ENCODE results near the gene PIK3C2A. TPM values are rescaled to one million over a fixed set of nuclear protein-coding genes. Genes with fewer than 3 reads are reported as not detected.
A peak's percentile ranks its signal among the peaks of the same experiment; 100 is the strongest.
"Not testable (repeated sequence)": the region's sequence is repeated elsewhere in the genome, so short reads cannot be mapped to it uniquely, and the experiment has no call there.

PIK3C2A gene, protein sequence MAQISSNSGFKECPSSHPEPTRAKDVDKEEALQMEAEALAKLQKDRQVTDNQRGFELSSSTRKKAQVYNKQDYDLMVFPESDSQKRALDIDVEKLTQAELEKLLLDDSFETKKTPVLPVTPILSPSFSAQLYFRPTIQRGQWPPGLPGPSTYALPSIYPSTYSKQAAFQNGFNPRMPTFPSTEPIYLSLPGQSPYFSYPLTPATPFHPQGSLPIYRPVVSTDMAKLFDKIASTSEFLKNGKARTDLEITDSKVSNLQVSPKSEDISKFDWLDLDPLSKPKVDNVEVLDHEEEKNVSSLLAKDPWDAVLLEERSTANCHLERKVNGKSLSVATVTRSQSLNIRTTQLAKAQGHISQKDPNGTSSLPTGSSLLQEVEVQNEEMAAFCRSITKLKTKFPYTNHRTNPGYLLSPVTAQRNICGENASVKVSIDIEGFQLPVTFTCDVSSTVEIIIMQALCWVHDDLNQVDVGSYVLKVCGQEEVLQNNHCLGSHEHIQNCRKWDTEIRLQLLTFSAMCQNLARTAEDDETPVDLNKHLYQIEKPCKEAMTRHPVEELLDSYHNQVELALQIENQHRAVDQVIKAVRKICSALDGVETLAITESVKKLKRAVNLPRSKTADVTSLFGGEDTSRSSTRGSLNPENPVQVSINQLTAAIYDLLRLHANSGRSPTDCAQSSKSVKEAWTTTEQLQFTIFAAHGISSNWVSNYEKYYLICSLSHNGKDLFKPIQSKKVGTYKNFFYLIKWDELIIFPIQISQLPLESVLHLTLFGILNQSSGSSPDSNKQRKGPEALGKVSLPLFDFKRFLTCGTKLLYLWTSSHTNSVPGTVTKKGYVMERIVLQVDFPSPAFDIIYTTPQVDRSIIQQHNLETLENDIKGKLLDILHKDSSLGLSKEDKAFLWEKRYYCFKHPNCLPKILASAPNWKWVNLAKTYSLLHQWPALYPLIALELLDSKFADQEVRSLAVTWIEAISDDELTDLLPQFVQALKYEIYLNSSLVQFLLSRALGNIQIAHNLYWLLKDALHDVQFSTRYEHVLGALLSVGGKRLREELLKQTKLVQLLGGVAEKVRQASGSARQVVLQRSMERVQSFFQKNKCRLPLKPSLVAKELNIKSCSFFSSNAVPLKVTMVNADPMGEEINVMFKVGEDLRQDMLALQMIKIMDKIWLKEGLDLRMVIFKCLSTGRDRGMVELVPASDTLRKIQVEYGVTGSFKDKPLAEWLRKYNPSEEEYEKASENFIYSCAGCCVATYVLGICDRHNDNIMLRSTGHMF (N-terminal part only)
- 19.3 TPM for total RNA-seq

GRCh38 chr11:17207317-17208256 lies at the start of gene PIK3C2A:
Gene PIK3C2A (minus strand): TSS chr11:17207986. CDS start chr11:17169741, 38,245 bp downstream.
- no peaks in the 10 kb centered on the region for H3K9me3 ChIP-seq (ENCODE audit: control insufficient read depth in 3 of 3, low read length in 3 of 3)
- peak within 1 kb of the TSS; percentile 93 to 98 (median 97) for H3K9ac ChIP-seq (ENCODE audit: low read depth in 1 of 3, low read length in 3 of 3)
- H3K27ac ChIP-seq (ENCODE audit: low read depth, low read length): peak within 1 kb of the TSS; percentile 98
- peaks cover 8 to 21% (median 17%) of the 10 kb centered on the region in 3 donors for H3K4me1 ChIP-seq (ENCODE audit: control insufficient read depth in 3 of 3, insufficient read depth in 3 of 3, low read length in 3 of 3)
- H3K27me3 ChIP-seq (ENCODE audit: control insufficient read depth in 3 of 3, insufficient read depth in 3 of 3, low read length in 3 of 3): no peaks in the 10 kb centered on the region
- peak within 1 kb of the TSS; percentile 85 to 90 (median 85) for H3K4me3 ChIP-seq (ENCODE audit: low read length in 3 of 3)
- H3K36me3 ChIP-seq (ENCODE audit: control insufficient read depth in 3 of 3, insufficient read depth in 3 of 3, low read length in 3 of 3): peaks cover 0 to 1% (median 0%) of the 10 kb centered on the region in 3 donors

DNA sequence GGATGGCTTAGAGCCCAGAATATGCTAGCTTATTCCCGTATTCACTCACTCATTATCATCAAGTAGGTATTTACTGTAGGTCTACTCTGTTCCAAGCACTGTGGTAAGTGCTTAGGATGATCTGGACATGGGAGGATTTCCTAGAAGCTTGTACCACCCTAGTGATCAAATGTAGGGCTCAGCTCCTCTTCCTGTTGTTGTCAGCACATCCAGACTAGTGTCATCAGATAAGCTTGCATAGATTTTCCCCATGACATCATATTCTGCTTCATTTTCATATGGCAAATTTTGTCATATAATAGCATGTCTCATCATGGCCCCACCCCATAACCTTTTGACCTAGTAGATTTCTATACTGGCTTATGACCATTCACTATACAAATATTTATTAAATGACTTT lies 49.4 kb upstream of the PIK3C2A start:
- H3K27ac ChIP-seq (ENCODE audit: low read depth, low read length): no peak overlapping the region

GRCh38 chr11:17256512-17256911 lies 48.7 kb upstream of the PIK3C2A start:
- no peaks in the 10 kb centered on the region for H3K36me3 ChIP-seq (ENCODE audit: control insufficient read depth in 3 of 3, insufficient read depth in 3 of 3, low read length in 3 of 3)
- H3K27ac ChIP-seq (ENCODE audit: low read depth, low read length): no peak overlapping the region
- no peak overlapping the region for H3K4me3 ChIP-seq (ENCODE audit: low read length in 3 of 3)
- no peak overlapping the region for H3K9ac ChIP-seq (ENCODE audit: low read depth in 1 of 3, low read length in 3 of 3)
- no peaks in the 10 kb centered on the region for H3K9me3 ChIP-seq (ENCODE audit: control insufficient read depth in 3 of 3, low read length in 3 of 3)
- no peaks in the 10 kb centered on the region for H3K27me3 ChIP-seq (ENCODE audit: control insufficient read depth in 3 of 3, insufficient read depth in 3 of 3, low read length in 3 of 3)
- no peaks in the 10 kb centered on the region for H3K4me1 ChIP-seq (ENCODE audit: control insufficient read depth in 3 of 3, insufficient read depth in 3 of 3, low read length in 3 of 3)

More for the DNA sequence above, 49.4 kb upstream of the PIK3C2A start:
- Histone ChIP-seq H3K4me3 (ENCODE audit: low read length in 3 of 3) (no peak overlapping the region), H3K36me3 (ENCODE audit: control insufficient read depth in 3 of 3, insufficient read depth in 3 of 3, low read length in 3 of 3) (no peaks in the 10 kb centered on the region), H3K9ac (ENCODE audit: low read depth in 1 of 3, low read length in 3 of 3) (no peak overlapping the region), H3K27me3 (ENCODE audit: control insufficient read depth in 3 of 3, insufficient read depth in 3 of 3, low read length in 3 of 3) (no peaks in the 10 kb centered on the region), H3K9me3 (ENCODE audit: control insufficient read depth in 3 of 3, low read length in 3 of 3) (no peaks in the 10 kb centered on the region), H3K4me1 (ENCODE audit: control insufficient read depth in 3 of 3, insufficient read depth in 3 of 3, low read length in 3 of 3) (no peaks in the 10 kb centered on the region)

- H3K27me3 ChIP-seq (ENCODE audit: control insufficient read depth in 3 of 3, insufficient read depth in 3 of 3, low read length in 3 of 3): no peaks in the 10 kb centered on the region
- no peak overlapping the region for H3K4me3 ChIP-seq (ENCODE audit: low read length in 3 of 3)
- H3K9ac ChIP-seq (ENCODE audit: low read depth in 1 of 3, low read length in 3 of 3): no peak overlapping the region
- H3K27ac ChIP-seq (ENCODE audit: low read depth, low read length): no peak overlapping the region
- no peaks in the 10 kb centered on the region for H3K36me3 ChIP-seq (ENCODE audit: control insufficient read depth in 3 of 3, insufficient read depth in 3 of 3, low read length in 3 of 3)
- H3K9me3 ChIP-seq (ENCODE audit: control insufficient read depth in 3 of 3, low read length in 3 of 3): no peaks in the 10 kb centered on the region
- H3K4me1 ChIP-seq (ENCODE audit: control insufficient read depth in 3 of 3, insufficient read depth in 3 of 3, low read length in 3 of 3): no peaks in the 10 kb centered on the region
Observed at GRCh38 chr11:17252704-17253103, 44.9 kb upstream of the PIK3C2A start.

DNA sequence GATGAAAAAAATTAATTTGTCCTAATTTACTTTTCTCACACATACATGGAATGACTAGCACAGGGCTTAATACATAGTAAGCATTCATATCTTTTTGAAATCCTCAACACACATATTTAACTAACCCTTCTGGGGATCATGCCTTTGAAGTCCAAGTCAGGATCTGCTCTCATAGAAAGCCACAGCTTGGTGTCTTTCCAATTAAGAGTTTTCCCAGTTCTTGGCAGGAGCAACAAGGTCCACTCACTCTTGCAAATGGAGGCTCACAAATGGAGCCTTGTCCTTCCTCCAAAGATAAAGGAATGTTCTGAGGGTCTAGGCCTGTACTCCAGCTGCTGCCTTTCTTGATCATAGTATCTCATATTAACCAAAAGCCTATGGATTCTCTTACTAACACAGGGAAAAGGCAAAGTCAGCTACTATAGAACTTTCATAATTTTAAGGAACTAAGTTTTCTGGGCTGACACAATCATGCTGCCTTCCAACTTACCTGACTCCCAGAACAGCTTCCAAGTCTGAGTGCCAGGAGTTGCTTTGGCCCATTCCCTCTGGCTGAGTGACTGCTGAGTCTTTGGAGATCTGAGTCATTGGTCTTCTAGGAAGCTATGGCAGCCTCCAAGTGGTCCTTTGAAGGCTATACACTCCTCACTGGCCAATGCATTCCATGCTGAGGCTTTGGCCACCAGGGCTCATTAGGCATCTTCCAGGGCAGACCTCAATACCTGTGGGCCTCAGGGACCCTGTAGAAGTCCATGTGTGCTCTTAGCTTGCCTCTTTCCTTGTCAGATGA lies 43.0 kb upstream of the PIK3C2A start:
- Histone ChIP-seq H3K36me3 (ENCODE audit: control insufficient read depth in 3 of 3, insufficient read depth in 3 of 3, low read length in 3 of 3) (no peaks in the 10 kb centered on the region), H3K4me1 (ENCODE audit: control insufficient read depth in 3 of 3, insufficient read depth in 3 of 3, low read length in 3 of 3) (no peaks in the 10 kb centered on the region), H3K9me3 (ENCODE audit: control insufficient read depth in 3 of 3, low read length in 3 of 3) (no peaks in the 10 kb centered on the region), H3K27ac (ENCODE audit: low read depth, low read length) (no peak overlapping the region), H3K27me3 (ENCODE audit: control insufficient read depth in 3 of 3, insufficient read depth in 3 of 3, low read length in 3 of 3) (no peaks in the 10 kb centered on the region), H3K9ac (ENCODE audit: low read depth in 1 of 3, low read length in 3 of 3) (no peak overlapping the region), H3K4me3 (ENCODE audit: low read length in 3 of 3) (no peak overlapping the region)

GRCh38 chr11:17244046-17244445 lies 36.3 kb upstream of the PIK3C2A start:
- no peak overlapping the region for H3K27ac ChIP-seq (ENCODE audit: low read depth, low read length)
- H3K9ac ChIP-seq (ENCODE audit: low read depth in 1 of 3, low read length in 3 of 3): no peak overlapping the region
- H3K36me3 ChIP-seq (ENCODE audit: control insufficient read depth in 3 of 3, insufficient read depth in 3 of 3, low read length in 3 of 3): no peaks in the 10 kb centered on the region
- no peak overlapping the region for H3K4me3 ChIP-seq (ENCODE audit: low read length in 3 of 3)
- no peaks in the 10 kb centered on the region for H3K4me1 ChIP-seq (ENCODE audit: control insufficient read depth in 3 of 3, insufficient read depth in 3 of 3, low read length in 3 of 3)
- H3K9me3 ChIP-seq (ENCODE audit: control insufficient read depth in 3 of 3, low read length in 3 of 3): no peaks in the 10 kb centered on the region
- H3K27me3 ChIP-seq (ENCODE audit: control insufficient read depth in 3 of 3, insufficient read depth in 3 of 3, low read length in 3 of 3): no peaks in the 10 kb centered on the region

GRCh38 chr11:17242954-17243353 lies 35.2 kb upstream of the PIK3C2A start:
- not testable (repeated sequence) for H3K4me1 ChIP-seq (ENCODE audit: control insufficient read depth in 3 of 3, insufficient read depth in 3 of 3, low read length in 3 of 3); H3K27ac ChIP-seq (ENCODE audit: low read depth, low read length); H3K36me3 ChIP-seq (ENCODE audit: control insufficient read depth in 3 of 3, insufficient read depth in 3 of 3, low read length in 3 of 3); H3K27me3 ChIP-seq (ENCODE audit: control insufficient read depth in 3 of 3, insufficient read depth in 3 of 3, low read length in 3 of 3); H3K9ac ChIP-seq (ENCODE audit: low read depth in 1 of 3, low read length in 3 of 3); H3K4me3 ChIP-seq (ENCODE audit: low read length in 3 of 3); H3K9me3 ChIP-seq (ENCODE audit: control insufficient read depth in 3 of 3, low read length in 3 of 3)

GRCh38 chr11:17240780-17241179 lies 33.0 kb upstream of the PIK3C2A start:
- Histone ChIP-seq H3K36me3 (ENCODE audit: control insufficient read depth in 3 of 3, insufficient read depth in 3 of 3, low read length in 3 of 3) (no peaks in the 10 kb centered on the region), H3K27me3 (ENCODE audit: control insufficient read depth in 3 of 3, insufficient read depth in 3 of 3, low read length in 3 of 3) (no peaks in the 10 kb centered on the region), H3K9ac (ENCODE audit: low read depth in 1 of 3, low read length in 3 of 3) (no peak overlapping the region), H3K9me3 (ENCODE audit: control insufficient read depth in 3 of 3, low read length in 3 of 3) (no peaks in the 10 kb centered on the region), H3K27ac (ENCODE audit: low read depth, low read length) (no peak overlapping the region), H3K4me1 (ENCODE audit: control insufficient read depth in 3 of 3, insufficient read depth in 3 of 3, low read length in 3 of 3) (no peaks in the 10 kb centered on the region), H3K4me3 (ENCODE audit: low read length in 3 of 3) (no peak overlapping the region)
